Measurements from ENCODE around the gene SLC2A4RG.

DNA sequence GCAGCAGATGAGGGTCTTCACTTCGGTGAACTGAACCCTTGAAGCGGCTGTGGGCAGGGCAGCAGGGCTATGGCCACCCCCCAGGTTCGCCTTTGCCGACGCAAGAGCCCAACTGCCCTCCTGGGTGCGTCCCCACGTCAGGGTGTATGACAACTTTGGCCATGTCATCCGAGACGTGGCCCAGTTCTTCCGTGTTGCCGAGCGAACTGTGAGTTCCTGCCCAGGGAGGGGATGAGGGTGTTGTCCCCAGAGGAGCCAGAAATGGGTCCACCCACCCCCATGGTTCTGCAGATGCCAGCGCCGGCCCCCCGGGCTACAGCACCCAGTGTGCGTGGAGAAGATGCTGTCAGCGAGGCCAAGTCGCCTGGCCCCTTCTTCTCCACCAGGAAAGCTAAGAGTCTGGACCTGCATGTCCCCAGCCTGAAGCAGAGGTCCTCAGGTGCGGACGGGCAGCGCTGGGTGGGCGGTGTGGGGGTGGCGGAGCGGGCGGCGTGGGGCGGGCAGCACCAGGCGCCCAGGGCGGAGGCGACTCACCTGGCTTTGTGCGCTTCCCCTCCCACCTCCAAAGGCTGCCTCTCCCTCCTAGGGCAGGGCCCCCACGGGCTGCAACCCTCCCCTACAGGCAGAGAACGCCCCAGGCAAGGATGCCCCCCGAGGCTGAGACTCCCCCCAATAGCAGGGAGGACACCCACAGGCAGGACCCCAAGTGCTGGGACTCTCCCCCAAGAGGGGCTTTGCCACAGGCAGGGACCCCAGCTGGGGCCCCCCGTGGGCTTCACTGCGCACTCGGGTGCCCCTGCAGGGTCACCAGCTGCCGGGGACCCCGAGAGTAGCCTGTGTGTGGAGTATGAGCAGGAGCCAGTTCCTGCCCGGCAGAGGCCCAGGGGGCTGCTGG lies 49.3 kb upstream of the SLC2A4RG start:
- TF ChIP-seq EZH2 (IDR thresholded peaks at IDR 0.05; ENCODE audit: insufficient read depth, poor library complexity, severe bottlenecking) (no peak), EZH2phosphoT487 (IDR thresholded peaks at IDR 0.05; ENCODE audit: insufficient read depth, low read depth) (no peak)

Data from GM23248 (cell line).